Glutamatergic neuron (in vitro differentiated cells): ENCODE results near the gene ADARB2. TPM values are rescaled to one million over a fixed set of nuclear protein-coding genes. Genes with fewer than 3 reads are reported as not detected.

Source experiments
- DNase-seq: peaks from one replicate; pipeline ENCODE4 v3.0.0; 2022
- H3K27ac Mint-ChIP-seq: one replicate; pipeline ENCODE4 v1.8.0; 2020; ENCODE audit warnings: mild to moderate bottlenecking, mixed read lengths, inconsistent platforms; ENCODE audit not compliant: unreplicated experiment
- H3K27me3 Mint-ChIP-seq: one replicate; pipeline ENCODE4 v1.8.0; 2020; ENCODE audit warnings: mild to moderate bottlenecking, moderate library complexity, mixed read lengths, inconsistent platforms; ENCODE audit not compliant: unreplicated experiment
- H3K36me3 Mint-ChIP-seq: one replicate; pipeline ENCODE4 v1.8.0; 2020; ENCODE audit warnings: mild to moderate bottlenecking, mixed read lengths, inconsistent platforms; ENCODE audit not compliant: unreplicated experiment
- H3K4me1 Mint-ChIP-seq: one replicate; pipeline ENCODE4 v1.8.0; 2020; ENCODE audit warnings: mild to moderate bottlenecking, low read depth, mixed read lengths, inconsistent platforms; ENCODE audit not compliant: unreplicated experiment
- H3K4me3 Mint-ChIP-seq: one replicate; pipeline ENCODE4 v1.8.0; 2020; ENCODE audit warnings: mild to moderate bottlenecking, mixed read lengths, inconsistent platforms; ENCODE audit not compliant: unreplicated experiment
- H3K9me3 Mint-ChIP-seq: one replicate; pipeline ENCODE4 v1.8.0; 2020; ENCODE audit warnings: mild to moderate bottlenecking, moderate library complexity, mixed read lengths, inconsistent platforms; ENCODE audit not compliant: unreplicated experiment
- total RNA-seq: library from RNA; stranded (reverse); fragmentation: NEBNext Ultra II Directional; extraction: Animal tissue kit (Norgen Biotek cat#: 25700); gene quantifications from one replicate; pipeline ENCODE4 v1.2.1, GENCODE V29; 2021; ENCODE audit not compliant: unreplicated experiment
- TF ChIP-seq, protein P1 (sequence below): fragments of 200-600 bp; sonication (generic); IDR thresholded peaks from one replicate; pipeline ENCODE4 v1.5.0; 2021; ENCODE audit not compliant: partially characterized antibody, unreplicated experiment

The ADARB2 gene
- total RNA-seq, 1 donor from 2014 or later = 20.6 TPM

GRCh38 chr10:1525354-1526162 lies 211.8 kb downstream of the ADARB2 start:
- Mint-ChIP-seq H3K27ac (peak overlapping the region; percentile 43), H3K4me1 (peaks cover 12% of the 10 kb centered on the region), H3K36me3 (no peaks in the 10 kb centered on the region), H3K4me3 (no peak overlapping the region), H3K27me3 (peaks cover 5% of the 10 kb centered on the region), H3K9me3 (peaks cover 9% of the 10 kb centered on the region)
- TF ChIP-seq, protein P1, sequence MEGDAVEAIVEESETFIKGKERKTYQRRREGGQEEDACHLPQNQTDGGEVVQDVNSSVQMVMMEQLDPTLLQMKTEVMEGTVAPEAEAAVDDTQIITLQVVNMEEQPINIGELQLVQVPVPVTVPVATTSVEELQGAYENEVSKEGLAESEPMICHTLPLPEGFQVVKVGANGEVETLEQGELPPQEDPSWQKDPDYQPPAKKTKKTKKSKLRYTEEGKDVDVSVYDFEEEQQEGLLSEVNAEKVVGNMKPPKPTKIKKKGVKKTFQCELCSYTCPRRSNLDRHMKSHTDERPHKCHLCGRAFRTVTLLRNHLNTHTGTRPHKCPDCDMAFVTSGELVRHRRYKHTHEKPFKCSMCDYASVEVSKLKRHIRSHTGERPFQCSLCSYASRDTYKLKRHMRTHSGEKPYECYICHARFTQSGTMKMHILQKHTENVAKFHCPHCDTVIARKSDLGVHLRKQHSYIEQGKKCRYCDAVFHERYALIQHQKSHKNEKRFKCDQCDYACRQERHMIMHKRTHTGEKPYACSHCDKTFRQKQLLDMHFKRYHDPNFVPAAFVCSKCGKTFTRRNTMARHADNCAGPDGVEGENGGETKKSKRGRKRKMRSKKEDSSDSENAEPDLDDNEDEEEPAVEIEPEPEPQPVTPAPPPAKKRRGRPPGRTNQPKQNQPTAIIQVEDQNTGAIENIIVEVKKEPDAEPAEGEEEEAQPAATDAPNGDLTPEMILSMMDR = no peak
- no peak for DNase-seq

DNA sequence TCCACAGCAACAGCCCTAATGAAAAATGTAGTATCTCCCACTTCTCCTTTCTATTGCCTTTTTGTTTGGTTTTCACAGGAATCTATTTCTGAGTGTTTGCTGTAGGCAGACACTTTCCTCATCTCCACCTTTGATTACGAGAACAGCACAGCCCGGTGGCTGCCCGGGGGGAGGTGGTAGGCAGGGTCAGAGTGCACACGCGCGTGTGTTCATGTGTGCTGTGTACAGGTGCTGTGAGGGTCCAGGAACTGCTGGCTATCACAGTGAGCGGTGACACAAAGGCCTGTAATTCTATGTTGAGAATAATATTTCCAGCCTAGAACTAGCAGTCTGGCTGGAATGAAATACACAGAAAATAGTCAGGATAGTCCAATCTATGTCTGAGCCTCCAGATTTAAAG lies 212.8 kb downstream of the ADARB2 start:
- TF ChIP-seq, protein P1 = no peak
- H3K27ac Mint-ChIP-seq = no peak overlapping the region
- no peaks in the 10 kb centered on the region for H3K36me3 Mint-ChIP-seq
- H3K27me3 Mint-ChIP-seq = peaks cover 3% of the 10 kb centered on the region
- H3K9me3 Mint-ChIP-seq = peaks cover 5% of the 10 kb centered on the region
- DNase-seq = no peak
- H3K4me3 Mint-ChIP-seq = no peak overlapping the region
- peaks cover 12% of the 10 kb centered on the region for H3K4me1 Mint-ChIP-seq

DNA sequence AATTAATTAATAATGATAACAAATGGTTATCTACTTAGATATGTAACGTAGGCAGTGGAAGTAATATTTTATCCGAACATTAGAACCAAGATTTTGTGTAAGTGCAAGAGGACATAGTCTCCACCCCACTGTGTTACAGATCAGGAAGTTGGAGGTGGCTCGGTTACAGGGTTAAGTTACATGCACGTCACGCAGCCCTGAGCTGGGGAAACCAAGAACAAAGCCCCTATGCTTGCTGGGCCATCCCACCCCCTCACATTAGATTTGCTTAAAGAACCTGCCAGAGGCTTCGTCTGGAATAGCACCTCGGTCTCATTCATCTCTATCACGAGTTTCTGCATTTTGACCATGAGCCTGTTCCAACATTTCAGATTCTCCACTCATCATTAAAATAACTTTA lies 214.1 kb downstream of the ADARB2 start:
- peaks cover 12% of the 10 kb centered on the region for H3K4me1 Mint-ChIP-seq
- DNase-seq = no peak
- TF ChIP-seq, protein P1 = no peak
- H3K27me3 Mint-ChIP-seq = peaks cover 3% of the 10 kb centered on the region
- H3K27ac Mint-ChIP-seq = no peak overlapping the region
- H3K9me3 Mint-ChIP-seq = peaks cover 1% of the 10 kb centered on the region
- H3K4me3 Mint-ChIP-seq = no peak overlapping the region
- H3K36me3 Mint-ChIP-seq = no peaks in the 10 kb centered on the region

GRCh38 chr10:1522237-1522636 lies 215.1 kb downstream of the ADARB2 start:
- H3K4me3 Mint-ChIP-seq = no peak overlapping the region
- H3K4me1 Mint-ChIP-seq = peaks cover 12% of the 10 kb centered on the region
- DNase-seq = no peak
- peaks cover 3% of the 10 kb centered on the region for H3K27me3 Mint-ChIP-seq
- peak overlapping the region; percentile 5 for H3K27ac Mint-ChIP-seq
- H3K9me3 Mint-ChIP-seq = peaks cover 1% of the 10 kb centered on the region
- TF ChIP-seq, protein P1 = no peak
- no peaks in the 10 kb centered on the region for H3K36me3 Mint-ChIP-seq

- Mint-ChIP-seq H3K4me3 (no peak overlapping the region), H3K27me3 (peaks cover 3% of the 10 kb centered on the region), H3K4me1 (peaks cover 12% of the 10 kb centered on the region), H3K27ac (no peak overlapping the region), H3K9me3 (peaks cover 3% of the 10 kb centered on the region), H3K36me3 (no peaks in the 10 kb centered on the region)
- DNase-seq = no peak
- TF ChIP-seq, protein P1 = no peak
These were observed 215.6 kb downstream of the ADARB2 start for GRCh38 chr10:1521741-1522140.
